ENCODE results near the gene HMMR.
"Not testable (repeated sequence)": the region's sequence is repeated elsewhere in the genome, so short reads cannot be mapped to it uniquely, and the experiment has no call there.

The HMMR gene

GRCh38 chr5:163460562-163461171 lies at the start of gene HMMR:
HMMR (plus strand) TSS chr5:163460632; CDS start chr5:163460693, 61 bp downstream.
- no peak for DNase-seq

- not testable (repeated sequence) for DNase-seq
Measured at GRCh38 chr5:163415673-163416072, 44.8 kb upstream of the HMMR start.

GRCh38 chr5:163424836-163425235 lies 35.6 kb upstream of the HMMR start:
- no peak for DNase-seq

- DNase-seq: not testable (repeated sequence)
Measured at GRCh38 chr5:163426128-163426527, 34.3 kb upstream of the HMMR start.

- no peak for DNase-seq
Measured at GRCh38 chr5:163432544-163432943, 27.9 kb upstream of the HMMR start.

GRCh38 chr5:163433271-163433670 lies 27.2 kb upstream of the HMMR start:
- DNase-seq: no peak

- DNase-seq: no peak
Measured at GRCh38 chr5:163434401-163434866, 26.0 kb upstream of the HMMR start.

- no peak for DNase-seq
Measured at GRCh38 chr5:163436515-163436914, 23.9 kb upstream of the HMMR start.

- no peak for DNase-seq
Measured at GRCh38 chr5:163437011-163437308, 23.5 kb upstream of the HMMR start.

GRCh38 chr5:163437309-163438182 lies 22.9 kb upstream of the HMMR start, which contains the start of gene CCNG1:
CCNG1 (plus strand) TSS chr5:163437595; CDS start chr5:163439257, 1,662 bp downstream.
- peak; percentile 89 for DNase-seq

- no peak for DNase-seq
Measured at GRCh38 chr5:163439092-163439425, 21.4 kb upstream of the HMMR start.

GRCh38 chr5:163440954-163441353 lies 19.5 kb upstream of the HMMR start:
- DNase-seq: no peak

GRCh38 chr5:163444526-163444925 lies 15.9 kb upstream of the HMMR start:
- DNase-seq: no peak

GRCh38 chr5:163445345-163445744 lies 15.1 kb upstream of the HMMR start:
- DNase-seq: no peak

- DNase-seq: no peak
Measured at GRCh38 chr5:163447191-163447590, 13.2 kb upstream of the HMMR start.

- no peak for DNase-seq
Measured at GRCh38 chr5:163447875-163448274, 12.6 kb upstream of the HMMR start.

- no peak for DNase-seq
Measured at GRCh38 chr5:163448491-163448890, 11.9 kb upstream of the HMMR start.

GRCh38 chr5:163451489-163451888 lies 8.9 kb upstream of the HMMR start:
- no peak for DNase-seq

- no peak for DNase-seq
Measured at GRCh38 chr5:163453705-163454104, 6.7 kb upstream of the HMMR start.

- not testable (repeated sequence) for DNase-seq
Measured at GRCh38 chr5:163455406-163455805, 5.0 kb upstream of the HMMR start.

GRCh38 chr5:163456029-163456589 lies 4.3 kb upstream of the HMMR start:
- no peak for DNase-seq

GRCh38 chr5:163456840-163457239 lies 3.6 kb upstream of the HMMR start:
- no peak for DNase-seq

GRCh38 chr5:163458778-163459385 lies 1.6 kb upstream of the HMMR start:
- DNase-seq: no peak

GRCh38 chr5:163459462-163459818 lies 992 bp upstream of the HMMR start:
- no peak for DNase-seq

All from NK-92 treated with Interleukin-12 subunit alpha and Interleukin-12 subunit beta, amount 100 ng/mL, for 24 hours (cell line).